ENCODE results near the gene UGT1A10.

DNA sequence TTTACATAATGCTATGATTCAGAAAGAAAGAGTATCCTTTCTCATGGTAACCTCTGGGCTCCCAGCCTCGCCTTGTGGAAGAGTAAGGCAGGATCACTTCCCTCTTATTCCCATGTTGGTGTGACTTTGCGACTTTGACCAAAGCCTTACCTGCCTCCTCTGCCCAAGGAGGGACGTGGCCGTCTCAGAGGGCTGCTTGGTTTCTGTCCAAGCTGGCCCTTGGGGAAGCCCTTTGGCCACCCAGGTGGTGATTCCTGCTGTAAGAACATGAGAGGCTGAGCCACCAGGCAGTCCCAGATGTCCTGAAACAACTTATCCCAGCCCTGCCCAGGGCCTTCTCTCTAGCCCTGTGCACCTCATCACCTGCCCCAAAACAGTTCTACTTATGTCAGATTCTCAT lies 62.5 kb downstream of the UGT1A10 start:
- TF ChIP-seq, protein P1, sequence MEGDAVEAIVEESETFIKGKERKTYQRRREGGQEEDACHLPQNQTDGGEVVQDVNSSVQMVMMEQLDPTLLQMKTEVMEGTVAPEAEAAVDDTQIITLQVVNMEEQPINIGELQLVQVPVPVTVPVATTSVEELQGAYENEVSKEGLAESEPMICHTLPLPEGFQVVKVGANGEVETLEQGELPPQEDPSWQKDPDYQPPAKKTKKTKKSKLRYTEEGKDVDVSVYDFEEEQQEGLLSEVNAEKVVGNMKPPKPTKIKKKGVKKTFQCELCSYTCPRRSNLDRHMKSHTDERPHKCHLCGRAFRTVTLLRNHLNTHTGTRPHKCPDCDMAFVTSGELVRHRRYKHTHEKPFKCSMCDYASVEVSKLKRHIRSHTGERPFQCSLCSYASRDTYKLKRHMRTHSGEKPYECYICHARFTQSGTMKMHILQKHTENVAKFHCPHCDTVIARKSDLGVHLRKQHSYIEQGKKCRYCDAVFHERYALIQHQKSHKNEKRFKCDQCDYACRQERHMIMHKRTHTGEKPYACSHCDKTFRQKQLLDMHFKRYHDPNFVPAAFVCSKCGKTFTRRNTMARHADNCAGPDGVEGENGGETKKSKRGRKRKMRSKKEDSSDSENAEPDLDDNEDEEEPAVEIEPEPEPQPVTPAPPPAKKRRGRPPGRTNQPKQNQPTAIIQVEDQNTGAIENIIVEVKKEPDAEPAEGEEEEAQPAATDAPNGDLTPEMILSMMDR (IDR thresholded peaks at IDR 0.05; ENCODE audit: borderline replicate concordance, extremely low read depth, low read length, poor library complexity, severe bottlenecking), result no peak
- no peak for TF ChIP-seq EZH2 (IDR thresholded peaks at IDR 0.05; ENCODE audit: borderline replicate concordance, low read depth, low read length, severe bottlenecking)
